H1 (cell line): ENCODE results near the gene SECTM1. TPM values are rescaled to one million over a fixed set of nuclear protein-coding genes. Genes with fewer than 3 reads are reported as not detected.

Source experiments
- ATF2 ChIP-seq: IDR thresholded peaks from 2 replicates; pipeline ENCODE4 v1.6.1; 2012; ENCODE audit warnings: low read length, inconsistent platforms
- CREB1 ChIP-seq: IDR thresholded peaks from 2 replicates; pipeline ENCODE4 v1.6.1; 2012; ENCODE audit warnings: inconsistent platforms
- KDM4A ChIP-seq: IDR thresholded peaks from one replicate; pipeline ENCODE4 v1.7.1; 2012; ENCODE audit warnings: low read depth, mild to moderate bottlenecking, moderate library complexity, low read length, inconsistent platforms; ENCODE audit not compliant: severe bottlenecking
- TAF1 ChIP-seq: IDR thresholded peaks from 2 replicates; pipeline ENCODE4 v1.6.1; 2011; ENCODE audit warnings: mild to moderate bottlenecking, low read depth, low read length
- USF2 ChIP-seq: IDR thresholded peaks from 2 replicates; pipeline ENCODE4 v1.6.1; 2011; ENCODE audit warnings: low read length, improper control_type of control experiment
- polyA plus RNA-seq, 7 experiments: library from polyadenylated mRNA; depleted of rRNA in 3 of 7; stranded (reverse) in 5 of 7; unstranded in 2 of 7; fragments of >200 nt in 5 of 7; fragments of 200-250 nt in 2 of 7; gene quantifications; 1 replicate in 5 of 7; 2 replicates in 1 of 7; 4 replicates in 1 of 7; pipeline versions ENCODE4 v1.2.1 to v1.2.3, GENCODE V29; 2011 to 2013; ENCODE audit warnings: missing spikeins in 2 of 7, mixed read lengths in 2 of 7
- total RNA-seq: library from RNA; stranded (reverse); fragmentation: NEBNext Ultra II Directional; extraction: Animal tissue kit (Norgen Biotek cat#: 25700); gene quantifications from 2 replicates; pipeline ENCODE4 v1.2.1, GENCODE V29; 2021

SECTM1 gene
- total and polyA plus RNA-seq, 2 of the 8 experiments (the other 6 are each of a cell fraction or from before 2014, with no cell fraction given), result 0.20 to 0.65 TPM

- TF ChIP-seq TAF1 (no peak), ATF2 (no peak), CREB1 (no peak), USF2 (no peak), KDM4A (no peak)
Measured at GRCh38 chr17:82313195-82314011, 20.2 kb downstream of the SECTM1 start (continued).
